ENCODE measurements around the gene MEX3D. TPM values are rescaled to one million over a fixed set of nuclear protein-coding genes. Genes with fewer than 3 reads are reported as not detected.

The MEX3D gene
- total and polyA plus RNA-seq, 5 donors from 2014 or later = 0.21 to 3.6 TPM; not detected in 3

GRCh38 chr19:1580382-1580781 is 12.3 kb upstream of the MEX3D start:
- ATAC-seq (ENCODE audit: low read depth in 2 of 2) (no peak), DNase-seq (no peak)
- Mint-ChIP-seq H3K27ac (no peak overlapping the region), H3K27me3 (no peaks in the 10 kb centered on the region), H3K4me3 (no peak overlapping the region), H3K36me3 (peaks cover 7% of the 10 kb centered on the region), H3K4me1 (peaks cover 0 to 2% (median 0%) of the 10 kb centered on the region in 4 donors), H3K9me3 (no peaks in the 10 kb centered on the region)
- H3K4me1 ChIP-seq (ENCODE audit: control insufficient read depth, insufficient read depth, low read length, poor library complexity, severe bottlenecking) = no peaks in the 10 kb centered on the region
- H3K9me3 ChIP-seq (ENCODE audit: control insufficient read depth in 2 of 2, low read length in 2 of 2) = no peaks in the 10 kb centered on the region
- no peak overlapping the region for H3K27ac ChIP-seq (ENCODE audit: insufficient read depth, low read length, poor library complexity, severe bottlenecking)
- H3K27me3 ChIP-seq (ENCODE audit: control insufficient read depth, insufficient read depth, low read length) = no peaks in the 10 kb centered on the region
- H3K4me3 ChIP-seq (ENCODE audit: low read depth, low read length) = no peak overlapping the region
- peaks cover 24% of the 10 kb centered on the region for H3K36me3 ChIP-seq (ENCODE audit: control insufficient read depth, insufficient read depth, low read length)

- Mint-ChIP-seq H3K4me3 (no peak overlapping the region), H3K27ac (no peak overlapping the region), H3K4me1 (peaks cover 0 to 2% (median 0%) of the 10 kb centered on the region in 4 donors), H3K27me3 (no peaks in the 10 kb centered on the region), H3K36me3 (peaks cover 7% of the 10 kb centered on the region), H3K9me3 (no peaks in the 10 kb centered on the region)
- Histone ChIP-seq H3K9me3 (ENCODE audit: control insufficient read depth in 2 of 2, low read length in 2 of 2) (no peaks in the 10 kb centered on the region), H3K27ac (ENCODE audit: insufficient read depth, low read length, poor library complexity, severe bottlenecking) (no peak overlapping the region), H3K36me3 (ENCODE audit: control insufficient read depth, insufficient read depth, low read length) (peaks cover 22% of the 10 kb centered on the region), H3K4me3 (ENCODE audit: low read depth, low read length) (no peak overlapping the region), H3K4me1 (ENCODE audit: control insufficient read depth, insufficient read depth, low read length, poor library complexity, severe bottlenecking) (no peaks in the 10 kb centered on the region), H3K27me3 (ENCODE audit: control insufficient read depth, insufficient read depth, low read length) (no peaks in the 10 kb centered on the region)
- DNase-seq = no peak
- ATAC-seq (ENCODE audit: low read depth in 2 of 2) = no peak
These were observed 11.1 kb upstream of the MEX3D start for GRCh38 chr19:1579222-1579621.

GRCh38 chr19:1577929-1578618 is 9.9 kb upstream of the MEX3D start:
- H3K4me1 Mint-ChIP-seq = peaks cover 0 to 2% (median under 1%) of the 10 kb centered on the region in 4 donors
- Histone ChIP-seq H3K9me3 (ENCODE audit: control insufficient read depth in 2 of 2, low read length in 2 of 2) (no peaks in the 10 kb centered on the region), H3K36me3 (ENCODE audit: control insufficient read depth, insufficient read depth, low read length) (peaks cover 22% of the 10 kb centered on the region), H3K27me3 (ENCODE audit: control insufficient read depth, insufficient read depth, low read length) (no peaks in the 10 kb centered on the region), H3K27ac (ENCODE audit: insufficient read depth, low read length, poor library complexity, severe bottlenecking) (no peak overlapping the region), H3K4me3 (ENCODE audit: low read depth, low read length) (no peak overlapping the region), H3K4me1 (ENCODE audit: control insufficient read depth, insufficient read depth, low read length, poor library complexity, severe bottlenecking) (no peaks in the 10 kb centered on the region)
- DNase-seq = no peak
- no peaks in the 10 kb centered on the region for H3K9me3 Mint-ChIP-seq
- H3K36me3 Mint-ChIP-seq = peaks cover 7% of the 10 kb centered on the region
- no peaks in the 10 kb centered on the region for H3K27me3 Mint-ChIP-seq
- no peak overlapping the region for H3K4me3 Mint-ChIP-seq
- ATAC-seq (ENCODE audit: low read depth in 2 of 2) = no peak
- no peak overlapping the region for H3K27ac Mint-ChIP-seq

- ATAC-seq (ENCODE audit: low read depth in 2 of 2) (no peak), DNase-seq (no peak)
- Histone ChIP-seq H3K27ac (ENCODE audit: insufficient read depth, low read length, poor library complexity, severe bottlenecking) (no peak overlapping the region), H3K36me3 (ENCODE audit: control insufficient read depth, insufficient read depth, low read length) (peaks cover 22% of the 10 kb centered on the region), H3K4me1 (ENCODE audit: control insufficient read depth, insufficient read depth, low read length, poor library complexity, severe bottlenecking) (no peaks in the 10 kb centered on the region), H3K9me3 (ENCODE audit: control insufficient read depth in 2 of 2, low read length in 2 of 2) (no peaks in the 10 kb centered on the region), H3K4me3 (ENCODE audit: low read depth, low read length) (no peak overlapping the region), H3K27me3 (ENCODE audit: control insufficient read depth, insufficient read depth, low read length) (no peaks in the 10 kb centered on the region)
- Mint-ChIP-seq H3K36me3 (peaks cover 7% of the 10 kb centered on the region), H3K27me3 (no peaks in the 10 kb centered on the region), H3K9me3 (no peaks in the 10 kb centered on the region), H3K27ac (no peak overlapping the region), H3K4me1 (peaks cover 0 to 2% (median under 1%) of the 10 kb centered on the region in 4 donors), H3K4me3 (no peak overlapping the region)
These were observed 9.2 kb upstream of the MEX3D start for GRCh38 chr19:1577090-1577928.

GRCh38 chr19:1576242-1577089 is 8.3 kb upstream of the MEX3D start:
- Histone ChIP-seq H3K9me3 (ENCODE audit: control insufficient read depth in 2 of 2, low read length in 2 of 2) (no peaks in the 10 kb centered on the region), H3K36me3 (ENCODE audit: control insufficient read depth, insufficient read depth, low read length) (peaks cover 20% of the 10 kb centered on the region), H3K27me3 (ENCODE audit: control insufficient read depth, insufficient read depth, low read length) (no peaks in the 10 kb centered on the region), H3K27ac (ENCODE audit: insufficient read depth, low read length, poor library complexity, severe bottlenecking) (no peak overlapping the region), H3K4me1 (ENCODE audit: control insufficient read depth, insufficient read depth, low read length, poor library complexity, severe bottlenecking) (no peaks in the 10 kb centered on the region), H3K4me3 (ENCODE audit: low read depth, low read length) (no peak overlapping the region)
- ATAC-seq (ENCODE audit: low read depth in 2 of 2) (no peak), DNase-seq (no peak)
- Mint-ChIP-seq H3K4me1 (peaks cover 0 to 2% (median under 1%) of the 10 kb centered on the region in 4 donors), H3K4me3 (no peak overlapping the region), H3K9me3 (no peaks in the 10 kb centered on the region), H3K27ac (no peak overlapping the region), H3K27me3 (peaks cover 1% of the 10 kb centered on the region), H3K36me3 (peaks cover 7% of the 10 kb centered on the region)

- no peaks in the 10 kb centered on the region for H3K27me3 ChIP-seq (ENCODE audit: control insufficient read depth, insufficient read depth, low read length)
- no peak overlapping the region for H3K4me3 Mint-ChIP-seq
- DNase-seq (no peak), ATAC-seq (ENCODE audit: low read depth in 2 of 2) (no peak)
- peaks cover 12% of the 10 kb centered on the region for H3K36me3 ChIP-seq (ENCODE audit: control insufficient read depth, insufficient read depth, low read length)
- H3K4me3 ChIP-seq (ENCODE audit: low read depth, low read length) = no peak overlapping the region
- H3K27ac Mint-ChIP-seq = peak overlapping the region in 1 of 3 donors; percentile 34
- peaks cover 4% of the 10 kb centered on the region for H3K27me3 Mint-ChIP-seq
- H3K4me1 ChIP-seq (ENCODE audit: control insufficient read depth, insufficient read depth, low read length, poor library complexity, severe bottlenecking) = no peaks in the 10 kb centered on the region
- H3K9me3 ChIP-seq (ENCODE audit: control insufficient read depth in 2 of 2, low read length in 2 of 2) = no peaks in the 10 kb centered on the region
- H3K27ac ChIP-seq (ENCODE audit: insufficient read depth, low read length, poor library complexity, severe bottlenecking) = no peak overlapping the region
- H3K9me3 Mint-ChIP-seq = no peaks in the 10 kb centered on the region
- H3K36me3 Mint-ChIP-seq = peaks cover 7% of the 10 kb centered on the region
- H3K4me1 Mint-ChIP-seq = peaks cover 0 to 2% (median under 1%) of the 10 kb centered on the region in 4 donors
These were observed 7.5 kb upstream of the MEX3D start for GRCh38 chr19:1575323-1576241.

Measured in CD4-positive, CD25-positive, alpha-beta regulatory T cell (primary cell).